NCI-H82 treated with DMSO at 0.1 percent for 48 hours (cell line): Measurements from ENCODE around the gene L2HGDH.
"Not testable (repeated sequence)": the region's sequence is repeated elsewhere in the genome, so short reads cannot be mapped to it uniquely, and the experiment has no call there.

ENCODE experiments used
- DNase-seq: peaks from one replicate; lab custom pipeline; 2025; ENCODE audit not compliant: unreplicated experiment; lab: John Stamatoyannopoulos, UW

The L2HGDH gene

GRCh38 chr14:50311972-50312733 is at the start of gene L2HGDH, which contains the start of gene DMAC2L:
Gene L2HGDH, minus strand, starts transcription at chr14:50312229. Its CDS starts 79 bp downstream, at chr14:50312150.
Gene DMAC2L, plus strand, starts transcription at chr14:50312324. Its CDS starts 9,164 bp downstream, at chr14:50321488.
- DNase-seq = peak; percentile 81

GRCh38 chr14:50360851-50361250 is 48.8 kb upstream of the L2HGDH start:
- no peak for DNase-seq

GRCh38 chr14:50360093-50360492 is 48.1 kb upstream of the L2HGDH start:
- no peak for DNase-seq

- DNase-seq = no peak
Measured at GRCh38 chr14:50359631-50360030, 47.6 kb upstream of the L2HGDH start.

- no peak for DNase-seq
Measured at GRCh38 chr14:50357753-50358395, 45.8 kb upstream of the L2HGDH start.

GRCh38 chr14:50357124-50357523 is 45.1 kb upstream of the L2HGDH start:
- DNase-seq = no peak

GRCh38 chr14:50356283-50356682 is 44.3 kb upstream of the L2HGDH start:
- not testable (repeated sequence) for DNase-seq

GRCh38 chr14:50355692-50356091 is 43.7 kb upstream of the L2HGDH start:
- DNase-seq = no peak

GRCh38 chr14:50354527-50354926 is 42.5 kb upstream of the L2HGDH start:
- no peak for DNase-seq

- DNase-seq = no peak
Measured at GRCh38 chr14:50353126-50353525, 41.1 kb upstream of the L2HGDH start.

GRCh38 chr14:50352584-50352983 is 40.6 kb upstream of the L2HGDH start:
- DNase-seq = no peak

- no peak for DNase-seq
Measured at GRCh38 chr14:50350975-50351374, 38.9 kb upstream of the L2HGDH start.

GRCh38 chr14:50348933-50349332 is 36.9 kb upstream of the L2HGDH start:
- no peak for DNase-seq

GRCh38 chr14:50347521-50347920 is 35.5 kb upstream of the L2HGDH start:
- no peak for DNase-seq

- DNase-seq = no peak
Measured at GRCh38 chr14:50345846-50346422, 33.9 kb upstream of the L2HGDH start.

GRCh38 chr14:50344876-50345563 is 33.0 kb upstream of the L2HGDH start:
- no peak for DNase-seq

GRCh38 chr14:50344116-50344775 is 32.2 kb upstream of the L2HGDH start:
- no peak for DNase-seq

- DNase-seq = no peak
Measured at GRCh38 chr14:50343434-50343833, 31.4 kb upstream of the L2HGDH start.

- DNase-seq = peak; percentile 29
Measured at GRCh38 chr14:50342221-50343078, 30.4 kb upstream of the L2HGDH start.

GRCh38 chr14:50340963-50341362 is 28.9 kb upstream of the L2HGDH start:
- DNase-seq = no peak
